Mesendoderm (in vitro differentiated cells): Measurements from ENCODE around the gene PTPRD.

Experiments used
- DNase-seq: peaks from one replicate; pipeline ENCODE4 v3.0.0; 2013
- H2AK5ac ChIP-seq: 2 replicates; pipeline ENCODE4 v1.6.1; 2013; ENCODE audit warnings: low read length, inconsistent platforms
- H2BK120ac ChIP-seq: 2 replicates; pipeline ENCODE4 v1.6.1; 2013; ENCODE audit warnings: low read depth, mild to moderate bottlenecking, low read length, moderate library complexity, mixed read lengths
- H2BK15ac ChIP-seq: replicated peaks from 2 replicates; pipeline ENCODE4 v1.6.1; 2013; ENCODE audit warnings: low read depth, mild to moderate bottlenecking, moderate library complexity
- H2BK5ac ChIP-seq: 2 replicates; pipeline ENCODE4 v1.6.1; 2013; ENCODE audit warnings: low read length, inconsistent platforms
- H3K18ac ChIP-seq: 2 replicates; pipeline ENCODE4 v1.6.1; 2013; ENCODE audit warnings: mild to moderate bottlenecking, low read length, mixed read lengths
- H3K23ac ChIP-seq: one replicate; pipeline ENCODE4 v1.6.1; 2013; ENCODE audit warnings: low read length
- H3K27ac ChIP-seq: 2 replicates; pipeline ENCODE4 v1.5.1; 2013; ENCODE audit warnings: low read depth, mild to moderate bottlenecking, inconsistent platforms, low read length, moderate library complexity
- H3K27me3 ChIP-seq: 2 replicates; pipeline ENCODE4 v1.6.1; 2013; ENCODE audit warnings: low read length, control low read depth, mild to moderate bottlenecking, inconsistent platforms; ENCODE audit not compliant: insufficient read depth, poor library complexity
- H3K36me3 ChIP-seq: 2 replicates; pipeline ENCODE4 v1.6.1; 2013; ENCODE audit warnings: low read length, inconsistent platforms; ENCODE audit not compliant: control insufficient read depth, insufficient read depth
- H3K4ac ChIP-seq: one replicate; pipeline ENCODE4 v1.6.1; 2013; ENCODE audit warnings: low read depth, mild to moderate bottlenecking, low read length, moderate library complexity
- H3K4me1 ChIP-seq: 2 replicates; pipeline ENCODE4 v1.6.1; 2013; ENCODE audit warnings: low read depth, low read length, inconsistent platforms; ENCODE audit not compliant: control insufficient read depth
- H3K4me2 ChIP-seq: 2 replicates; pipeline ENCODE4 v1.6.1; 2013; ENCODE audit warnings: low read length
- H3K4me3 ChIP-seq: 2 replicates; pipeline ENCODE4 v1.5.1; 2013; ENCODE audit warnings: mild to moderate bottlenecking, low read length
- H3K56ac ChIP-seq: one replicate; pipeline ENCODE4 v1.6.1; 2013; ENCODE audit warnings: low read length
- H3K79me1 ChIP-seq: 2 replicates; pipeline ENCODE4 v1.6.1; 2013; ENCODE audit warnings: low read length, inconsistent platforms
- H3K79me2 ChIP-seq: 2 replicates; pipeline ENCODE4 v1.6.1; 2013; ENCODE audit warnings: mild to moderate bottlenecking, low read length; ENCODE audit not compliant: control insufficient read depth, insufficient read depth
- H3K9ac ChIP-seq: 2 replicates; pipeline ENCODE4 v1.6.1; 2013; ENCODE audit warnings: low read length, inconsistent platforms
- H4K5ac ChIP-seq: one replicate; pipeline ENCODE4 v1.6.1; 2013; ENCODE audit warnings: low read length
- H4K8ac ChIP-seq: one replicate; pipeline ENCODE4 v1.6.1; 2013; ENCODE audit warnings: low read depth, mild to moderate bottlenecking, control low read depth, low read length, moderate library complexity
- WGBS: extraction: QIAGEN DNeasy Blood & Tissue Kit; methylation state at CpG from one replicate; pipeline ENCODE4 v1.1.7; 2013; ENCODE audit warnings: low lambda C conversion rate, missing lambda C conversion rate; ENCODE audit not compliant: insufficient coverage; ENCODE audit errors: extremely low coverage; 5-methylcytosine and 5-hydroxymethylcytosine counted together

Gene PTPRD

GRCh38 chr9:8732367-8733075, 1880.3 kb downstream of the PTPRD start:
- no peak overlapping the region for H3K4ac ChIP-seq
- H3K36me3 ChIP-seq, result no peaks in the 10 kb centered on the region
- H3K4me1 ChIP-seq, result peaks cover 15% of the 10 kb centered on the region
- H3K27me3 ChIP-seq, result no peaks in the 10 kb centered on the region
- H2BK5ac ChIP-seq, result no peak overlapping the region
- peak; percentile 18 for DNase-seq
- no peak overlapping the region for H2BK120ac ChIP-seq
- no peak overlapping the region for H3K9ac ChIP-seq
- no CpG with 5 or more reads among the region's 3 CpGs for WGBS
- H3K79me1 ChIP-seq, result peaks cover 2% of the 10 kb centered on the region
- no peak overlapping the region for H3K27ac ChIP-seq
- H3K4me3 ChIP-seq, result no peak overlapping the region
- no peak overlapping the region for H3K23ac ChIP-seq
- H4K8ac ChIP-seq, result no peak overlapping the region
- H3K56ac ChIP-seq, result no peak overlapping the region
- no peak overlapping the region for H2AK5ac ChIP-seq
- H2BK15ac ChIP-seq, result no peak overlapping the region
- H3K18ac ChIP-seq, result no peak overlapping the region
- no peak overlapping the region for H3K4me2 ChIP-seq
- H4K5ac ChIP-seq, result no peak overlapping the region
- peaks cover 2% of the 10 kb centered on the region for H3K79me2 ChIP-seq

- no peak overlapping the region for H4K8ac ChIP-seq
Observed at GRCh38 chr9:8730618-8731017, 1882.2 kb downstream of the PTPRD start.

GRCh38 chr9:8728910-8729309, 1883.9 kb downstream of the PTPRD start:
- H3K4me1 ChIP-seq, result peaks cover 4% of the 10 kb centered on the region
- no peaks in the 10 kb centered on the region for H3K36me3 ChIP-seq
- no peaks in the 10 kb centered on the region for H3K27me3 ChIP-seq
- H3K9ac ChIP-seq, result no peak overlapping the region
- H3K79me2 ChIP-seq, result no peaks in the 10 kb centered on the region
- no peak overlapping the region for H2BK15ac ChIP-seq
- no peak overlapping the region for H3K4me3 ChIP-seq
- H2BK5ac ChIP-seq, result no peak overlapping the region
- no peak overlapping the region for H3K4ac ChIP-seq
- H3K79me1 ChIP-seq, result no peaks in the 10 kb centered on the region
- H3K27ac ChIP-seq, result no peak overlapping the region
- H3K56ac ChIP-seq, result no peak overlapping the region
- no peak overlapping the region for H3K23ac ChIP-seq
- no peak overlapping the region for H3K18ac ChIP-seq
- WGBS, result no CpG with 5 or more reads among the region's 2 CpGs
- no peak for DNase-seq
- H3K4me2 ChIP-seq, result no peak overlapping the region
- no peak overlapping the region for H2BK120ac ChIP-seq
- H4K8ac ChIP-seq, result no peak overlapping the region
- no peak overlapping the region for H4K5ac ChIP-seq
- no peak overlapping the region for H2AK5ac ChIP-seq

More at GRCh38 chr9:8730618-8731017, 1882.2 kb downstream of the PTPRD start:
- Histone ChIP-seq H2BK5ac (no peak overlapping the region), H3K27me3 (no peaks in the 10 kb centered on the region), H3K9ac (no peak overlapping the region), H3K4ac (no peak overlapping the region), H3K18ac (peak overlapping the region; percentile 56), H3K79me1 (no peaks in the 10 kb centered on the region), H3K56ac (no peak overlapping the region), H3K36me3 (no peaks in the 10 kb centered on the region), H3K79me2 (no peaks in the 10 kb centered on the region), H4K5ac (no peak overlapping the region), H2AK5ac (no peak overlapping the region), H3K4me2 (no peak overlapping the region), H3K4me3 (no peak overlapping the region), H3K23ac (no peak overlapping the region), H3K27ac (no peak overlapping the region), H2BK120ac (no peak overlapping the region), H3K4me1 (peaks cover 8% of the 10 kb centered on the region), H2BK15ac (no peak overlapping the region)
- peak; percentile 52 for DNase-seq
- no CpG with 5 or more reads among the region's 7 CpGs for WGBS

GRCh38 chr9:8727191-8727590, 1885.6 kb downstream of the PTPRD start:
- Histone ChIP-seq H3K9ac (no peak overlapping the region), H2BK15ac (no peak overlapping the region), H4K5ac (no peak overlapping the region), H3K4ac (no peak overlapping the region), H4K8ac (no peak overlapping the region), H3K79me2 (no peaks in the 10 kb centered on the region), H3K27ac (no peak overlapping the region), H3K79me1 (no peaks in the 10 kb centered on the region), H2AK5ac (no peak overlapping the region), H3K4me3 (no peak overlapping the region), H3K36me3 (no peaks in the 10 kb centered on the region), H3K27me3 (no peaks in the 10 kb centered on the region), H3K23ac (no peak overlapping the region), H3K4me2 (no peak overlapping the region), H2BK5ac (no peak overlapping the region), H3K56ac (no peak overlapping the region), H3K4me1 (peaks cover 3% of the 10 kb centered on the region), H3K18ac (no peak overlapping the region), H2BK120ac (no peak overlapping the region)
- WGBS, result no CpG with 5 or more reads among the region's 2 CpGs
- DNase-seq, result peak; percentile 67

GRCh38 chr9:8726692-8727091, 1886.1 kb downstream of the PTPRD start:
- Histone ChIP-seq H2BK5ac (no peak overlapping the region), H3K79me1 (no peaks in the 10 kb centered on the region), H2AK5ac (no peak overlapping the region), H3K23ac (no peak overlapping the region), H3K4me3 (no peak overlapping the region), H3K9ac (no peak overlapping the region), H4K8ac (no peak overlapping the region), H2BK120ac (no peak overlapping the region), H3K36me3 (no peaks in the 10 kb centered on the region), H3K27ac (no peak overlapping the region), H3K4me1 (peaks cover 3% of the 10 kb centered on the region), H3K4me2 (no peak overlapping the region), H3K18ac (no peak overlapping the region), H2BK15ac (no peak overlapping the region), H3K4ac (no peak overlapping the region), H3K79me2 (no peaks in the 10 kb centered on the region), H3K27me3 (no peaks in the 10 kb centered on the region), H4K5ac (no peak overlapping the region), H3K56ac (no peak overlapping the region)
- DNase-seq, result no peak
- WGBS, result no CpG with 5 or more reads among the region's 4 CpGs

- no peak overlapping the region for H3K9ac ChIP-seq
- H3K18ac ChIP-seq, result peak overlapping the region; percentile 9
- no peaks in the 10 kb centered on the region for H3K79me2 ChIP-seq
- H2BK120ac ChIP-seq, result no peak overlapping the region
- H4K8ac ChIP-seq, result no peak overlapping the region
- no peak overlapping the region for H2BK5ac ChIP-seq
- H3K79me1 ChIP-seq, result no peaks in the 10 kb centered on the region
- H3K4me1 ChIP-seq, result peaks cover 3% of the 10 kb centered on the region
- H3K23ac ChIP-seq, result no peak overlapping the region
- H2AK5ac ChIP-seq, result no peak overlapping the region
- peak overlapping the region; percentile 74 for H2BK15ac ChIP-seq
- WGBS, result no CpG with 5 or more reads among the region's 1 CpG
- no peak overlapping the region for H3K27ac ChIP-seq
- no peak overlapping the region for H4K5ac ChIP-seq
- H3K56ac ChIP-seq, result no peak overlapping the region
- no peak overlapping the region for H3K4me2 ChIP-seq
- peak; percentile 38 for DNase-seq
- no peaks in the 10 kb centered on the region for H3K36me3 ChIP-seq
- no peak overlapping the region for H3K4ac ChIP-seq
- H3K4me3 ChIP-seq, result no peak overlapping the region
- H3K27me3 ChIP-seq, result no peaks in the 10 kb centered on the region
Observed at GRCh38 chr9:8725635-8726034, 1887.2 kb downstream of the PTPRD start.
